ENCODE data around the gene GSK3B.

GSK3B gene

DNA sequence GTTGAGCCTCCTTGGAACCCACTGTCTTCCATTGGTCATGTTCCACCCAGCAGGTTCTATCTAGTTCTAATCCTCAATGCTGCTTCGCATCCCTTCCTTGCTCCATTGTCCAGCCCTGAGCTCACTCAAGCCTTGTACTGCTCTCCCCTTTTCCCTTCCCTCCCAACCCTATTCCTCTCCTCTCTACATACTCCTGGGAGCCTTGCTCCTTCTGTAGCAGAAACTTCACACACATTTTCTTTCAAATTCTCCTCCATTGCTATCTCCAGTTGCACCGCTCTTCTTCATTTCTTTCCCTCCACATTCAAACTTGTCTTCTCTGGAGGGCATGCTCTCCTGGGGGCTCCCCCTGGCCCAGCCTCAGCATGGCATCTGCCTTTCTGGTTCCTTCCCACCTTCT, 297.9 kb downstream of the GSK3B start:
- Histone ChIP-seq H3K4me3 (ENCODE audit: low read depth, low read length) (no peak overlapping the region), H3K27ac (ENCODE audit: low read depth, low read length) (no peak overlapping the region), H3K4me1 (ENCODE audit: control insufficient read depth, insufficient read depth, low read length) (peaks cover 16% of the 10 kb centered on the region), H3K27me3 (ENCODE audit: control insufficient read depth, insufficient read depth, low read length) (no peaks in the 10 kb centered on the region), H3K9ac (ENCODE audit: low read length) (no peak overlapping the region), H3K36me3 (ENCODE audit: control insufficient read depth, insufficient read depth, low read length) (no peaks in the 10 kb centered on the region), H3K9me3 (ENCODE audit: control insufficient read depth, insufficient read depth, low read depth, low read length) (no peaks in the 10 kb centered on the region)

DNA sequence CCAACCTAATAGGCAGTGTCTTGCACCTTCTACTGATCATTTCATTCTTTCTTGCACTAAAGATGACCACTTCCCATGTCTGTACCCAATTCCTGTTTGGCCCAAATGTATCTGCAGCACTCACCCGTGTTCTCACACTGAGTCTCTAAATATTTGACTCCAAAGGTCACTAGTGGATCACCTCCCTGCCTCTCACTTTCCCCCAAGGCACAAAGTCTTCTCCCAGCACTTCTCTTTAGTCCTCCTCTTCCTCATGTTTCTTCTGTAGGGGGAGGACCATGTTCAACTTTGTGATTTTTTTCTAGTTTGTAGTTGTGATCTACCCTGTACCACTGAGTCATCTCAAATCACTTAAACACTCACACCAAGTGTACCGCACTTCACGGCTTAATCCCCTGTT, 298.4 kb downstream of the GSK3B start:
- Histone ChIP-seq H3K9ac (ENCODE audit: low read length) (no peak overlapping the region), H3K27ac (ENCODE audit: low read depth, low read length) (no peak overlapping the region), H3K4me3 (ENCODE audit: low read depth, low read length) (no peak overlapping the region), H3K27me3 (ENCODE audit: control insufficient read depth, insufficient read depth, low read length) (no peaks in the 10 kb centered on the region), H3K9me3 (ENCODE audit: control insufficient read depth, insufficient read depth, low read depth, low read length) (no peaks in the 10 kb centered on the region), H3K4me1 (ENCODE audit: control insufficient read depth, insufficient read depth, low read length) (peaks cover 16% of the 10 kb centered on the region), H3K36me3 (ENCODE audit: control insufficient read depth, insufficient read depth, low read length) (no peaks in the 10 kb centered on the region)

DNA sequence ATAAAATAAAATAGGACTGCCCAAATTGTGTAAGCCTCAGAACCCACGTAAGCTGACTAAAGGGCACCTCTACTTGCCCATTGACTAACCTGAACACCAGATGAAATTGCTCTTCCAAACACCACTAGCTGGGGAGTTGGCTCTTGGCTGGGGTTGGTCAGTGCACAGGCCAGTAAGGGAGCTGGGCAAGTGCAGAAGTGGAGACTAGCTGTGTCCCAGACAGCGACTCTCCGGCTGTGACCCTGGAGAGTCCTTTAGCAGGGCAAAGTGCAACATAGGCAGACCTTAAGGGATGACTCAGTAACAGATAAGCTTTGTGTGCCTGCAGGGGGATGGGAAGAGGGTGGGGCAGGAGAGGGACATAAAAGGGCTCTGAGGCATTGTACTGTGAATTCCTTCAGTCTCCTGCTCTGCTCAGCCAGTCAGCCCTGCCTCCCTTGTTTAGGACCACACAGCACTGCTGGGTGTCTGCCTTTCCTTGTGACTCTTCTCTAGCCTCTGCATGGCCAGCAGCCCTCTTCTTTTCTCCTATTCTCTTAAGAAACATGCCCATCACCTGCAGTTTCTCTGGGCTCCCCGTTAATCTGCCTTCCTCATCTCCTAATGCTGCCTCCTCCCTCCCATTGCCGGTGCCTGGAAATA, 299.2 kb downstream of the GSK3B start:
- H3K4me1 ChIP-seq (ENCODE audit: control insufficient read depth, insufficient read depth, low read length): peaks cover 16% of the 10 kb centered on the region
- H3K4me3 ChIP-seq (ENCODE audit: low read depth, low read length): peak overlapping the region; percentile 9; the same call in 1 of the 2 replicates
- H3K27ac ChIP-seq (ENCODE audit: low read depth, low read length): no peak overlapping the region
- peak overlapping the region; percentile 35 for H3K9ac ChIP-seq (ENCODE audit: low read length)
- H3K27me3 ChIP-seq (ENCODE audit: control insufficient read depth, insufficient read depth, low read length): no peaks in the 10 kb centered on the region
- no peaks in the 10 kb centered on the region for H3K36me3 ChIP-seq (ENCODE audit: control insufficient read depth, insufficient read depth, low read length)
- no peaks in the 10 kb centered on the region for H3K9me3 ChIP-seq (ENCODE audit: control insufficient read depth, insufficient read depth, low read depth, low read length)

DNA sequence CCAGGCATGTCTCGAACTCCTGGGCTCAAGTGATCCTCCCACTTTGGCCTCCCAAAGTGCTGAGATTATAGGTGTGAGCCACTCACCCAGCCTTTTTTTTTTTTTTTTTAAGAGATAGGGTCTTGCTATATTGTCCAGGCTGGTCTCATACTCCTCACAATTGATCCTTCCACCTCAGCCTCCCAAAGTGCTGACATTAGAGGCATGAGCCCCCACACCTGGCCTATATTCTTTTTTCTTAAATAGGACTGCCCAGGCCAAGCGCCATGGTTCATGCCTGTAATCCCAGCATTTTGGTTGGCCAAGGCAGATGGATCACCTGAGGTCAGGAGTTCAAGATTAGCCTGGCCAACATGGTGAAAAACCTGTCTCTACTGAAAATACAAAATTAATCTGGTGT, 299.8 kb downstream of the GSK3B start:
- Histone ChIP-seq H3K9me3 (ENCODE audit: control insufficient read depth, insufficient read depth, low read depth, low read length) (no peaks in the 10 kb centered on the region), H3K4me3 (ENCODE audit: low read depth, low read length) (no peak overlapping the region), H3K9ac (ENCODE audit: low read length) (no peak overlapping the region), H3K27ac (ENCODE audit: low read depth, low read length) (no peak overlapping the region), H3K4me1 (ENCODE audit: control insufficient read depth, insufficient read depth, low read length) (peaks cover 16% of the 10 kb centered on the region), H3K27me3 (ENCODE audit: control insufficient read depth, insufficient read depth, low read length) (no peaks in the 10 kb centered on the region), H3K36me3 (ENCODE audit: control insufficient read depth, insufficient read depth, low read length) (no peaks in the 10 kb centered on the region)

DNA sequence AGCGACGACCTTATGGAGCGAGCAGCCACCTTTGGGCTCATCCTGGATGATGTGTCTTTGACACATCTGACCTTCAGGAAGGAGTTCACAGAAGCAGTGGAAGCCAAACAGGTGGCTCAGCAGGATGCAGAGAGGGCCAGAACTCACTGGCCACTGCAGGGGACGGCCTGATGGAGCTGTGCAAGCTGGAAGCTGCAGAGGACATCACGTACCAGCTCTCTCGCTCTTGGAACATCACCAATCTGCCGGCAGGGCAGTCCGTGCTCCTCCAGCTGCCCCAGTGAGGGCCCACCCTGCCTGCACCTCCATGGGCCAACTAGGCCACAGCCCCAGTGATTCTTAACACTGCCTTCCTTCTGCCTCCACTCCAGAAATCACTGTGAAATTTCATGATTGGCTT, 302.0 kb downstream of the GSK3B start:
- Histone ChIP-seq H3K36me3 (ENCODE audit: control insufficient read depth, insufficient read depth, low read length) (no peaks in the 10 kb centered on the region), H3K27me3 (ENCODE audit: control insufficient read depth, insufficient read depth, low read length) (no peaks in the 10 kb centered on the region), H3K4me1 (ENCODE audit: control insufficient read depth, insufficient read depth, low read length) (peaks cover 16% of the 10 kb centered on the region), H3K9ac (ENCODE audit: low read length) (no peak overlapping the region), H3K27ac (ENCODE audit: low read depth, low read length) (no peak overlapping the region), H3K4me3 (ENCODE audit: low read depth, low read length) (no peak overlapping the region), H3K9me3 (ENCODE audit: control insufficient read depth, insufficient read depth, low read depth, low read length) (no peaks in the 10 kb centered on the region)

DNA sequence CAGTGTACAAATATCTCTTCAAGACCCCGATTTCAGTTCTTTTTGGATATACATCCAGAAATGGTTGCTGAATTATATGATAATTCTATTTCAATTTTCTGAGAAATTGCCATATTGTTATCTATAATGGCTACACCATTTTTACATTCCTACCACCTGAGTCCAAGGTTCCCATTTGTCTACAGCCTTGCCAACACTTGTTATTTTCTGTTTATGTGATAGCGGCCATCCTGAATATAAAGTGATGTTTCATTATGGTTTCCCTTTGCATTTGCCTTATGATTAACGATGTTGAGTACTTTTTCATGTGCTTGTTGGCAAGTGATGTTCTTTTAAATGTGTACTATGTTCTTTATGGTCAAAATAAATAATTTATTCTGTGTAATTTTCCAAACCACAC, 303.9 kb downstream of the GSK3B start:
- no peaks in the 10 kb centered on the region for H3K36me3 ChIP-seq (ENCODE audit: control insufficient read depth, insufficient read depth, low read length)

DNA sequence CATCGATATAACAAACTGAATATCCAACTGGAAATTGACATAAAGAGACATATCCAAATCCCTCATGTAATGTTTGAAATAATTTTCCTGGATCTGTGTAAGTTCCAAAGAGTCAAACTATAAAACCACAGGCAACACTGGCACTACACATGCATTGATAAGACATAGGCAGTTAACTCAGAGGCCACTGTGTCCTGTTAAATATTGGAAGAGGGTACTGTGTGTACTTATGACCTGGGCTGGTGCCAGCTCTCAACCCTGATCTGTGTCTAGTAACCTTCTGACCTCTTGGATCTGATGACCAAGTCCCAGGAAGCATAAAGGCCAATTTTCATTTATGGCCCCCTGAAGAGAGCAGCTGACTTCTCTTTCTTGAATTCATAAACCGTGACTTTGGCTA, 307.8 kb downstream of the GSK3B start:
- Histone ChIP-seq H3K4me3 (ENCODE audit: low read depth, low read length) (no peak overlapping the region), H3K9ac (ENCODE audit: low read length) (no peak overlapping the region), H3K9me3 (ENCODE audit: control insufficient read depth, insufficient read depth, low read depth, low read length) (no peaks in the 10 kb centered on the region), H3K36me3 (ENCODE audit: control insufficient read depth, insufficient read depth, low read length) (no peaks in the 10 kb centered on the region), H3K27me3 (ENCODE audit: control insufficient read depth, insufficient read depth, low read length) (no peaks in the 10 kb centered on the region), H3K4me1 (ENCODE audit: control insufficient read depth, insufficient read depth, low read length) (no peaks in the 10 kb centered on the region), H3K27ac (ENCODE audit: low read depth, low read length) (no peak overlapping the region)

More for the DNA sequence above, 303.9 kb downstream of the GSK3B start:
- H3K4me1 ChIP-seq (ENCODE audit: control insufficient read depth, insufficient read depth, low read length): peaks cover 9% of the 10 kb centered on the region
- H3K9ac ChIP-seq (ENCODE audit: low read length): no peak overlapping the region
- H3K9me3 ChIP-seq (ENCODE audit: control insufficient read depth, insufficient read depth, low read depth, low read length): no peaks in the 10 kb centered on the region
- no peak overlapping the region for H3K4me3 ChIP-seq (ENCODE audit: low read depth, low read length)
- no peaks in the 10 kb centered on the region for H3K27me3 ChIP-seq (ENCODE audit: control insufficient read depth, insufficient read depth, low read length)
- H3K27ac ChIP-seq (ENCODE audit: low read depth, low read length): no peak overlapping the region

DNA sequence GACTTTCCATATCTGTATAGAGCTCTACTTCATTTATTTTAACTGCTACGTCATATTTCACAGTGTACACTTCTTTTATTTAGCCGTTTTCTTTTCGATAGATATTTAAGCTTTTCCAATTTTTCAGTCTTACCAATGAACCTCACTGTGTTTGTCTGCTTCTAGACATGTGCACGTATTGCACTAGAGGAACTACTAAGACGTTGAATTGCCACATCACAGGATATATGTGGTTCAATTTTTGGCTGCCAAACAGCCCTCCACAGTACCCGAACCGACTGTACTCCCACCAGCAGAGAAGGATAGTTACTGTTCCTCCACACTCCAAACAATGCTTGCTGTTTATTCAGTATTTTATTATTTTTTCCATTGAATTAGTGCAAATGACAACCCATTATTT, 310.4 kb downstream of the GSK3B start:
- Histone ChIP-seq H3K36me3 (ENCODE audit: control insufficient read depth, insufficient read depth, low read length) (no peaks in the 10 kb centered on the region), H3K4me3 (ENCODE audit: low read depth, low read length) (no peak overlapping the region), H3K9ac (ENCODE audit: low read length) (no peak overlapping the region), H3K9me3 (ENCODE audit: control insufficient read depth, insufficient read depth, low read depth, low read length) (no peaks in the 10 kb centered on the region), H3K27ac (ENCODE audit: low read depth, low read length) (no peak overlapping the region), H3K4me1 (ENCODE audit: control insufficient read depth, insufficient read depth, low read length) (no peaks in the 10 kb centered on the region), H3K27me3 (ENCODE audit: control insufficient read depth, insufficient read depth, low read length) (no peaks in the 10 kb centered on the region)

DNA sequence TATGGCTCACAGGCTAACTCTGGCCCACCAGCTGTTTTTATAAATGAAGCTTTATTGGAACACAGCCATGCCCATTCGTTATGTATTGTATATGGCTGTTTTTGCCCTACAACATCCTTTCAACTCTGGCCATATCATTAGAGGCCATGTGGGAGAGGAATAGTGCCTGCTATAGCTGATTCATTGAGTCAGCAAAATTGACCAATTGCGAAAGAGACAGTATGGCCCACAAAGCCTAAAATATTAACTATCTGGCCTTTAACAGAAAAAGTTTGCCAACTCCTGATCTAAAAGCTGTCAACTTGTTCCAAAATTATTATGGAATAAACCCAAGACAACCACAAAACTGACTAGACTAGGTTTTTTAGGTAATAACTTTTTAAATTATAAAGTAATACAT, 311.0 kb downstream of the GSK3B start:
- H3K4me1 ChIP-seq (ENCODE audit: control insufficient read depth, insufficient read depth, low read length): no peaks in the 10 kb centered on the region
- H3K36me3 ChIP-seq (ENCODE audit: control insufficient read depth, insufficient read depth, low read length): no peaks in the 10 kb centered on the region
- H3K27me3 ChIP-seq (ENCODE audit: control insufficient read depth, insufficient read depth, low read length): no peaks in the 10 kb centered on the region
- H3K27ac ChIP-seq (ENCODE audit: low read depth, low read length): no peak overlapping the region
- H3K9ac ChIP-seq (ENCODE audit: low read length): no peak overlapping the region
- H3K9me3 ChIP-seq (ENCODE audit: control insufficient read depth, insufficient read depth, low read depth, low read length): no peaks in the 10 kb centered on the region
- H3K4me3 ChIP-seq (ENCODE audit: low read depth, low read length): no peak overlapping the region

DNA sequence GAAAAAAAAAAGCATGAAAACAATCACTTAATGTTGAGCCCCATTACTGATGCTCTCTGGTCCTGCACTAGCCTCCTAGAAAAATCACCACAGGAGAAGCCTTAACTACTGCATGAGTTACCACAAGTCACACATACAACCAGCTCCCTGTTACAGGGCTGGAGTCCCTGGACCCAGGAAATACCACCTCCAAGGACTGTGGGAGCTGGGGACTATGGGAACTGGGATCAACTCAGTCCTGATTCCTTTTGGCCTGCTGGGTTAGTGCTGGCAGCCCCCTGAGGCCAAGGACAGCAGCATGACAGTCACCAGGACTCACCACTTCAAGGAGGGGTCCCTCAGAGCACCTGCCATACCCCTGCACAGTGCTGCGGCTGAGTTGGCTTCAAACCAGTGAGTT, 311.8 kb downstream of the GSK3B start:
- Histone ChIP-seq H3K27ac (ENCODE audit: low read depth, low read length) (no peak overlapping the region), H3K27me3 (ENCODE audit: control insufficient read depth, insufficient read depth, low read length) (no peaks in the 10 kb centered on the region), H3K9me3 (ENCODE audit: control insufficient read depth, insufficient read depth, low read depth, low read length) (no peaks in the 10 kb centered on the region), H3K4me1 (ENCODE audit: control insufficient read depth, insufficient read depth, low read length) (no peaks in the 10 kb centered on the region), H3K4me3 (ENCODE audit: low read depth, low read length) (no peak overlapping the region), H3K9ac (ENCODE audit: low read length) (no peak overlapping the region), H3K36me3 (ENCODE audit: control insufficient read depth, insufficient read depth, low read length) (no peaks in the 10 kb centered on the region)

DNA sequence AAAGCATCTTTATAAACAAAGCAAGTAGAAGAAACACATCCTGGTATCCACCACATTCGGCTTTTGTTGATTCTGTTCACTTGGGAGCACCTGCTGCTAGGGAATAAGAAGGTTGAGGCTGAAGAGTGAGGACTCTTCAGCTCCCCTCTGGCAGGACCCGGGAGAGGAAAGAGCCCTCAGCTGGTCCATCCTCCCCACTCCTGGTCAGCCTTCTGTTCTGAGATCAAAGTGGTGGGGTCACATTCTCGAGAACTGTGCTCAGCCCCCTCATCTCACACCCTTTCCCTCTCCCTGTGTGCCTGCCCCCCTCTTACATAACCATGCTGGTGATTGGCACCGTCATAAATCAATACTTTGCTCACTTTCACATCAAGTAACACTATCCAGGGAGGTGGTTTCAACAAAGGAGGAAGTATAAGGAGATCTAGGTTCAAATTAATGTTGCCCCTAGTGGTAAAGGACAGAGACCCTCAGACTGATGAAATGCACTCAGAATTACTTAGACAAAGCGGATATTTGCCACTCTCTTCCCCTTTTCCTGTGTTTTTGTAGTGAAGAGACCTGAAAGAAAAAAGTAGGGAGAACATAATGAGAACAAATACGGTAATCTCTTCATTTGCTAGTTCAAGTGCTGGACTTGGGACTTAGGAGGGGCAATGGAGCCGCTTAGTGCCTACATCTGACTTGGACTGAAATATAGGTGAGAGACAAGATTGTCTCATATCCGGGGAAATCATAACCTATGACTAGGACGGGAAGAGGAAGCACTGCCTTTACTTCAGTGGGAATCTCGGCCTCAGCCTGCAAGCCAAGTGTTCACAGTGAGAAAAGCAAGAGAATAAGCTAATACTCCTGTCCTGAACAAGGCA, 312.7 kb downstream of the GSK3B start, which contains the start of gene NR1I2:
TSS of gene NR1I2 (plus strand) at position 772 of the 869 bp plus-strand sequence.
- Histone ChIP-seq H3K27ac (ENCODE audit: low read depth, low read length) (no peak within 1 kb of the TSS), H3K4me1 (ENCODE audit: control insufficient read depth, insufficient read depth, low read length) (no peaks in the 10 kb centered on the region), H3K9ac (ENCODE audit: low read length) (no peak within 1 kb of the TSS)

More for the DNA sequence above, 312.7 kb downstream of the GSK3B start, which contains the start of gene NR1I2:
- Histone ChIP-seq H3K4me3 (ENCODE audit: low read depth, low read length) (no peak within 1 kb of the TSS), H3K36me3 (ENCODE audit: control insufficient read depth, insufficient read depth, low read length) (no peaks in the 10 kb centered on the region), H3K9me3 (ENCODE audit: control insufficient read depth, insufficient read depth, low read depth, low read length) (peaks cover 7% of the 10 kb centered on the region), H3K27me3 (ENCODE audit: control insufficient read depth, insufficient read depth, low read length) (no peaks in the 10 kb centered on the region)

All from HUES6 (cell line).